Trophoblast cell (in vitro differentiated cells and primary cell): ENCODE data around the gene SYNGR2. TPM values are rescaled to one million over a fixed set of nuclear protein-coding genes. Genes with fewer than 3 reads are reported as not detected.

Source experiments
- DNase-seq, 2 donors: peaks; one replicate each; pipeline ENCODE4 v3.0.0-alpha.2; 2016
- H2AFZ ChIP-seq: 2 replicates; pipeline ENCODE4 v1.6.1; 2013; ENCODE audit warnings: low read length, moderate library complexity, mild to moderate bottlenecking; ENCODE audit not compliant: insufficient read depth, poor library complexity
- H2AK5ac ChIP-seq: 2 replicates; pipeline ENCODE4 v1.6.1; 2013; ENCODE audit warnings: mild to moderate bottlenecking, low read length
- H2BK120ac ChIP-seq: 2 replicates; pipeline ENCODE4 v1.6.1; 2013; ENCODE audit warnings: low read length, mild to moderate bottlenecking, moderate library complexity; ENCODE audit not compliant: insufficient read depth, poor library complexity
- H2BK12ac ChIP-seq: 2 replicates; pipeline ENCODE4 v1.6.1; 2013; ENCODE audit warnings: mild to moderate bottlenecking, low read length, moderate library complexity
- H2BK5ac ChIP-seq: 2 replicates; pipeline ENCODE4 v1.6.1; 2013; ENCODE audit warnings: low read length, low read depth, moderate library complexity, mild to moderate bottlenecking; ENCODE audit not compliant: poor library complexity
- H3K14ac ChIP-seq: 2 replicates; pipeline ENCODE4 v1.6.1; 2013; ENCODE audit warnings: mild to moderate bottlenecking, low read length
- H3K18ac ChIP-seq: 2 replicates; pipeline ENCODE4 v1.6.1; 2013; ENCODE audit warnings: mild to moderate bottlenecking, low read length
- H3K23ac ChIP-seq: 2 replicates; pipeline ENCODE4 v1.6.1; 2013; ENCODE audit warnings: low read length
- H3K27ac ChIP-seq: 2 replicates; pipeline ENCODE4 v1.5.1; 2013; ENCODE audit warnings: low read depth, mild to moderate bottlenecking, inconsistent platforms, low read length, moderate library complexity
- H3K27me3 ChIP-seq: 2 replicates; pipeline ENCODE4 v1.6.1; 2013; ENCODE audit warnings: inconsistent platforms, mild to moderate bottlenecking, low read length, moderate library complexity; ENCODE audit not compliant: insufficient read depth
- H3K36me3 ChIP-seq, 2 experiments: 1 replicate in 1 of 2; 2 replicates in 1 of 2; pipeline ENCODE4 v1.6.1; 2013; ENCODE audit warnings: low read length in 2 of 2, mild to moderate bottlenecking in 2 of 2, moderate library complexity in 1 of 2; ENCODE audit not compliant: insufficient read depth in 2 of 2, control insufficient read depth in 1 of 2
- H3K4ac ChIP-seq: 2 replicates; pipeline ENCODE4 v1.6.1; 2013; ENCODE audit warnings: low read depth, mild to moderate bottlenecking, low read length, moderate library complexity
- H3K4me1 ChIP-seq, 2 experiments: 1 replicate in 1 of 2; 2 replicates in 1 of 2; pipeline ENCODE4 v1.6.1; 2013; ENCODE audit warnings: low read length in 2 of 2, mild to moderate bottlenecking in 2 of 2, moderate library complexity in 1 of 2; ENCODE audit not compliant: insufficient read depth in 2 of 2, control insufficient read depth in 1 of 2
- H3K4me2 ChIP-seq: 2 replicates; pipeline ENCODE4 v1.6.1; 2013; ENCODE audit warnings: inconsistent platforms, mild to moderate bottlenecking, low read length, moderate library complexity
- H3K4me3 ChIP-seq: 2 replicates; pipeline ENCODE4 v1.5.1; 2013; ENCODE audit warnings: mild to moderate bottlenecking, low read depth, low read length, inconsistent platforms
- H3K79me1 ChIP-seq: one replicate; pipeline ENCODE4 v1.6.1; 2013; ENCODE audit warnings: low read length
- H3K79me2 ChIP-seq: 2 replicates; pipeline ENCODE4 v1.6.1; 2013; ENCODE audit warnings: low read length, mild to moderate bottlenecking; ENCODE audit not compliant: control insufficient read depth, insufficient read depth, poor library complexity
- H3K9ac ChIP-seq: 2 replicates; pipeline ENCODE4 v1.6.1; 2013; ENCODE audit warnings: mild to moderate bottlenecking, low read length
- H3K9me3 ChIP-seq: 2 replicates; pipeline ENCODE4 v1.6.1; 2013; ENCODE audit warnings: low read depth, mild to moderate bottlenecking, control low read depth, inconsistent platforms, low read length; ENCODE audit not compliant: insufficient read depth
- H4K12ac ChIP-seq: 2 replicates; pipeline ENCODE4 v1.6.1; 2013; ENCODE audit warnings: low read depth, mild to moderate bottlenecking, low read length, moderate library complexity
- H4K8ac ChIP-seq: 2 replicates; pipeline ENCODE4 v1.6.1; 2013; ENCODE audit warnings: low read depth, mild to moderate bottlenecking, low read length, moderate library complexity
- H4K91ac ChIP-seq: one replicate; pipeline ENCODE4 v1.6.1; 2013; ENCODE audit warnings: low read depth, mild to moderate bottlenecking, low read length, moderate library complexity
- WGBS: extraction: QIAGEN DNeasy Blood & Tissue Kit; methylation state at CpG from one replicate; pipeline ENCODE4 v1.1.7; 2013; ENCODE audit warnings: missing lambda C conversion rate; ENCODE audit not compliant: insufficient read length, insufficient coverage; ENCODE audit errors: extremely low coverage; 5-methylcytosine and 5-hydroxymethylcytosine counted together
- polyA plus RNA-seq: library from polyadenylated mRNA; stranded (reverse); fragments of 200-250 nt; gene quantifications from 2 replicates; pipeline ENCODE4 v1.2.3, GENCODE V29; 2013

The SYNGR2 gene
- polyA plus RNA-seq = 30.3 and 34.2 TPM in 2 replicates

- Histone ChIP-seq H3K14ac (peak within 1 kb of the TSS; percentile 72), H3K79me1 (peaks cover 5% of the 10 kb centered on the region), H3K36me3 (peaks cover 6 to 15% of the 10 kb centered on the region in 2 experiments), H3K9me3 (peaks cover 2% of the 10 kb centered on the region), H4K8ac (peak within 1 kb of the TSS; percentile 63), H3K27ac (no peak within 1 kb of the TSS), H3K4me1 (peaks cover 8 to 16% of the 10 kb centered on the region in 2 experiments), H3K18ac (peak within 1 kb of the TSS; percentile 61), H2AFZ (peak within 1 kb of the TSS; percentile 84), H4K12ac (peak within 1 kb of the TSS; percentile 76), H3K27me3 (no peaks in the 10 kb centered on the region), H3K4me3 (peak within 1 kb of the TSS; percentile 84), H2BK120ac (no peak within 1 kb of the TSS), H3K79me2 (no peaks in the 10 kb centered on the region), H3K4me2 (peak within 1 kb of the TSS; percentile 84), H4K91ac (peak within 1 kb of the TSS; percentile 45), H3K4ac (peak within 1 kb of the TSS; percentile 19), H2BK5ac (peak within 1 kb of the TSS; percentile 50), H3K9ac (peak within 1 kb of the TSS; percentile 57), H2AK5ac (peak within 1 kb of the TSS; percentile 73), H3K23ac (no peak within 1 kb of the TSS), H2BK12ac (peak within 1 kb of the TSS; percentile 37)
- DNase-seq = peak; percentile 83 to 93
- WGBS = no CpG with 5 or more reads among the region's 84 CpGs
Measured at GRCh38 chr17:78168242-78168902, at the start of gene SYNGR2. TSS of gene SYNGR2 (plus strand) at chr17:78168581. CDS start at chr17:78168617, 36 bp downstream.

- Histone ChIP-seq H3K27me3 (no peaks in the 10 kb centered on the region), H3K14ac (no peak overlapping the region), H3K4me2 (no peak overlapping the region), H3K18ac (no peak overlapping the region), H3K79me1 (no peaks in the 10 kb centered on the region), H3K9ac (no peak overlapping the region), H4K91ac (no peak overlapping the region), H2AK5ac (no peak overlapping the region), H3K27ac (no peak overlapping the region), H2BK12ac (no peak overlapping the region), H3K9me3 (peaks cover 2% of the 10 kb centered on the region), H2BK120ac (no peak overlapping the region), H3K23ac (no peak overlapping the region), H2AFZ (no peak overlapping the region), H4K8ac (no peak overlapping the region), H3K4me3 (no peak overlapping the region), H3K4me1 (no peaks in the 10 kb centered on the region), H2BK5ac (no peak overlapping the region), H3K79me2 (no peaks in the 10 kb centered on the region), H3K4ac (no peak overlapping the region), H3K36me3 (peaks cover 65 to 67% of the 10 kb centered on the region in 2 experiments), H4K12ac (no peak overlapping the region)
- DNase-seq = no peak
- no CpG with 5 or more reads among the region's 14 CpGs for WGBS
Measured at GRCh38 chr17:78118801-78119241, 49.6 kb upstream of the SYNGR2 start.

- Histone ChIP-seq H3K79me1 (no peaks in the 10 kb centered on the region), H3K9me3 (peaks cover 2% of the 10 kb centered on the region), H3K18ac (no peak overlapping the region), H4K12ac (no peak overlapping the region), H2AFZ (no peak overlapping the region), H2BK120ac (no peak overlapping the region), H2BK12ac (no peak overlapping the region), H3K4ac (no peak overlapping the region), H2AK5ac (no peak overlapping the region), H3K27ac (no peak overlapping the region), H4K8ac (no peak overlapping the region), H3K27me3 (no peaks in the 10 kb centered on the region), H3K4me1 (no peaks in the 10 kb centered on the region), H3K9ac (no peak overlapping the region), H3K14ac (no peak overlapping the region), H2BK5ac (no peak overlapping the region), H3K36me3 (peaks cover 71 to 74% of the 10 kb centered on the region in 2 experiments), H3K23ac (no peak overlapping the region), H3K79me2 (no peaks in the 10 kb centered on the region), H4K91ac (no peak overlapping the region), H3K4me2 (no peak overlapping the region), H3K4me3 (no peak overlapping the region)
- DNase-seq = no peak
- WGBS = no CpG with 5 or more reads among the region's 13 CpGs
Measured at GRCh38 chr17:78120537-78120936, 47.8 kb upstream of the SYNGR2 start.

- H3K9ac ChIP-seq = no peak overlapping the region
- no peak overlapping the region for H3K14ac ChIP-seq
- H3K9me3 ChIP-seq = peaks cover 2% of the 10 kb centered on the region
- no peak overlapping the region for H2BK5ac ChIP-seq
- H3K18ac ChIP-seq = no peak overlapping the region
- H2AFZ ChIP-seq = no peak overlapping the region
- DNase-seq = no peak
- H3K4me1 ChIP-seq = no peaks in the 10 kb centered on the region
- no peak overlapping the region for H3K4me3 ChIP-seq
- H3K4me2 ChIP-seq = no peak overlapping the region
- no peak overlapping the region for H4K91ac ChIP-seq
- peaks cover 74 to 80% of the 10 kb centered on the region in 2 experiments for H3K36me3 ChIP-seq
- no peak overlapping the region for H3K23ac ChIP-seq
- no CpG with 5 or more reads among the region's 35 CpGs for WGBS
- H3K79me2 ChIP-seq = no peaks in the 10 kb centered on the region
- H3K27me3 ChIP-seq = no peaks in the 10 kb centered on the region
- no peak overlapping the region for H3K4ac ChIP-seq
- H2AK5ac ChIP-seq = no peak overlapping the region
- H4K8ac ChIP-seq = no peak overlapping the region
- no peak overlapping the region for H2BK12ac ChIP-seq
- no peak overlapping the region for H2BK120ac ChIP-seq
- H3K79me1 ChIP-seq = no peaks in the 10 kb centered on the region
- no peak overlapping the region for H3K27ac ChIP-seq
- no peak overlapping the region for H4K12ac ChIP-seq
Measured at GRCh38 chr17:78120971-78121800, 47.2 kb upstream of the SYNGR2 start.
